Measurements from ENCODE around the gene WNT11.

DNA sequence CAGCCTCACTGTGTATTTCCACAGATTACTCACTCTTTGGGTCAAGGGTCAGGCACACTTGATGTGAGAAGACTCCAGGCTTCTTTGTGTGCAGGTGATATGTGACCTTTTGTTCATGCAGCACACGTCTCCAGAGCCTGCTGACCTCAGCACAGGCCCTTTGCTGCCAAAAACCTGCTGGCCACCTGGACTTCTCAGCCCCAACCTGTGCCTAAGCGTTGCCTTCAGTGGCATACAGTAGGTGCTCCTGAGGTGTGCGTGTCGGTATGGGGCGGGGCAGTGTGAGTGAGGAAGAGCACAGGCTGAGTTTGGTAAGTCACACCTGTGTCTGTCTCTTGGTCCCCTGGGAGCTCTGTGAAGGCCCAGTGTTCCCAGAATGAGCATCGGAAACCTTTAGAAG, 58.1 kb downstream of the WNT11 start:
- TF ChIP-seq, protein P1, sequence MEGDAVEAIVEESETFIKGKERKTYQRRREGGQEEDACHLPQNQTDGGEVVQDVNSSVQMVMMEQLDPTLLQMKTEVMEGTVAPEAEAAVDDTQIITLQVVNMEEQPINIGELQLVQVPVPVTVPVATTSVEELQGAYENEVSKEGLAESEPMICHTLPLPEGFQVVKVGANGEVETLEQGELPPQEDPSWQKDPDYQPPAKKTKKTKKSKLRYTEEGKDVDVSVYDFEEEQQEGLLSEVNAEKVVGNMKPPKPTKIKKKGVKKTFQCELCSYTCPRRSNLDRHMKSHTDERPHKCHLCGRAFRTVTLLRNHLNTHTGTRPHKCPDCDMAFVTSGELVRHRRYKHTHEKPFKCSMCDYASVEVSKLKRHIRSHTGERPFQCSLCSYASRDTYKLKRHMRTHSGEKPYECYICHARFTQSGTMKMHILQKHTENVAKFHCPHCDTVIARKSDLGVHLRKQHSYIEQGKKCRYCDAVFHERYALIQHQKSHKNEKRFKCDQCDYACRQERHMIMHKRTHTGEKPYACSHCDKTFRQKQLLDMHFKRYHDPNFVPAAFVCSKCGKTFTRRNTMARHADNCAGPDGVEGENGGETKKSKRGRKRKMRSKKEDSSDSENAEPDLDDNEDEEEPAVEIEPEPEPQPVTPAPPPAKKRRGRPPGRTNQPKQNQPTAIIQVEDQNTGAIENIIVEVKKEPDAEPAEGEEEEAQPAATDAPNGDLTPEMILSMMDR (IDR thresholded peaks at IDR 0.05), result no peak
- TF ChIP-seq EZH2phosphoT487 (IDR thresholded peaks at IDR 0.05), result no peak
- no peak for TF ChIP-seq EZH2 (IDR thresholded peaks at IDR 0.05)
